IPS-15b (cell line): ENCODE results near the gene LMTK2.

ENCODE experiments used
- H3K27me3 ChIP-seq: one replicate; pipeline ENCODE4 v1.6.1; 2013; ENCODE audit warnings: low read length; ENCODE audit not compliant: control insufficient read depth, insufficient read depth
- H3K36me3 ChIP-seq: one replicate; pipeline ENCODE4 v1.6.1; 2013; ENCODE audit warnings: low read length; ENCODE audit not compliant: control insufficient read depth, insufficient read depth
- H3K4me1 ChIP-seq: one replicate; pipeline ENCODE4 v1.6.1; 2013; ENCODE audit warnings: mild to moderate bottlenecking, low read length; ENCODE audit not compliant: control insufficient read depth, insufficient read depth
- H3K4me3 ChIP-seq: one replicate; pipeline ENCODE4 v1.5.1; 2013; ENCODE audit warnings: low read depth, low read length
- H3K9ac ChIP-seq: one replicate; pipeline ENCODE4 v1.6.1; 2013; ENCODE audit warnings: low read depth, mild to moderate bottlenecking, low read length
- H3K9me3 ChIP-seq: one replicate; pipeline ENCODE4 v1.6.1; 2013; ENCODE audit warnings: mild to moderate bottlenecking, low read length; ENCODE audit not compliant: control insufficient read depth, insufficient read depth

LMTK2 gene

DNA sequence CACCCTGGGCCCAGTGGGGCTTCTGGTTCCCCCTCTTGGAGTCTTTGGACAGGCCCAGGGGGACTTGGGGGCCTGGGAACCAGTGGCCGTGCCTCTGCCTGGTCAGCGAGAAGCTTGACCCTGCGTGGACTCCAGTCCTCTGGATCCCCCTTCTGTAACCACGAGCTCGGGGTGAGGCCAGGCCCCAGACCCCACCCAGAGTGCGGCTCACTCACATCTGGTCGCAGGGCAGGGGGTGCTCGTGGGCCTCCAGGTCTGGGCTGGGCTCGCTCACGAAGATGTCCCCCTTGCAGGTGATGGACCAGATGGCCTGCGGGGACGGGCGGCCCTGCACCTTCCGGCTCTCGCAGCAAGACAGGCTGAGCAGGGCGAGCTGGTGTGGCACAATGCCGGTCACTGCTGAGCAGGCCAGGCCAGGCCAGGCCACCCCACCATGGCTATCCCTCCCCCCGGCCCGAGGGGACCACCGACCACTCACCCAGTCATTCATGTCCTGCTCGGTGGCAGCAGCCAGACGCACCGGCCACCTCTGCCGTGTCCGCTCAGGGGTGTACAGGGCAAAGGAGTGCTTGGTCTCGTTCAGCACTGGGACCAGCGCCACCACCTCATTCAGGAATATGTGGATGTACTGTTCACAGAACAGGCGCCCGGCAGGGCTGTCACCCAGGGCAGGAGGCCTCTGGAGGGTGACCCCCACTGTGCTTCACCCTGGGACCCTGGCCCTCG, 124.2 kb downstream of the LMTK2 start:
- H3K36me3 ChIP-seq, result peaks cover 4% of the 10 kb centered on the region
- no peaks in the 10 kb centered on the region for H3K27me3 ChIP-seq
- H3K9ac ChIP-seq, result no peak overlapping the region
- H3K4me1 ChIP-seq, result no peaks in the 10 kb centered on the region
- no peaks in the 10 kb centered on the region for H3K9me3 ChIP-seq
- H3K4me3 ChIP-seq, result no peak overlapping the region

DNA sequence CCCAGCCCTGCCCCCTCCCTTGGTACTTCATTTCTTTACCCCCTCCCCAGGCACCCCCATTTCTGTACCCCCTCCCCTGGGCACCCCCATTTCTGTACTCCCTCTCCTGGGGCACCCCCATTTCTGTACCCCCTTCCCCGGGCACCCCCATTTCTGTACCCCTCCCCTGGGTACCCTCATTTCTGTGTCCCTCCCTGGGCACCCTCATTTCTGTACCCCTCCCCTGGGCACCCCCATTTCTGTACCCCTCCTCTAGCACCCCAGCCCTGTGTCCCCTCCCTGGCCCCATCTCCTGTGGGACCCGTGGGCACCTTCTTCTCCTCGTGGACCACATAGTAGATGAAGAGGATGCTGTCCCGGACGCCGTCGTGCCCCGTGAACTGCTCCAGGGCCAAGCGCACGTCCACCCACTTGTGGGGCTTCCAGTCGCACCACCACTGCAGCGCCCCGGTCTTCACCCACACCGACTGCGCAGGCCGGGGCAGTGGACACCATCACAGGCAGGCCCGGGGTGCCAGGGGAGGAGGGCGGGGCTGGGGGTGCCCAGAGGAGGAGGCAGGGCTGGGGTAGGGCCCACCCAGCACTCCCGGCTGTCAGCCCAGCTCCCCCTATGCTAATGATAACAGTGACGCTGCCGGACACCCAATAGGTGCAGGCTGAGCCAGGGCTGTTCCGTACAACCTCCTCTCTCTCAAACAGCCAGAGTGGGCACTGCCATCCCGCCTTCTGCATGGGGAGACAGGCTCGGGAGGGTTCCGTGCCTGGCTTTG, 125.0 kb downstream of the LMTK2 start:
- peaks cover 2% of the 10 kb centered on the region for H3K36me3 ChIP-seq
- no peak overlapping the region for H3K4me3 ChIP-seq
- H3K9me3 ChIP-seq, result no peaks in the 10 kb centered on the region
- H3K9ac ChIP-seq, result no peak overlapping the region
- no peaks in the 10 kb centered on the region for H3K27me3 ChIP-seq
- no peaks in the 10 kb centered on the region for H3K4me1 ChIP-seq

DNA sequence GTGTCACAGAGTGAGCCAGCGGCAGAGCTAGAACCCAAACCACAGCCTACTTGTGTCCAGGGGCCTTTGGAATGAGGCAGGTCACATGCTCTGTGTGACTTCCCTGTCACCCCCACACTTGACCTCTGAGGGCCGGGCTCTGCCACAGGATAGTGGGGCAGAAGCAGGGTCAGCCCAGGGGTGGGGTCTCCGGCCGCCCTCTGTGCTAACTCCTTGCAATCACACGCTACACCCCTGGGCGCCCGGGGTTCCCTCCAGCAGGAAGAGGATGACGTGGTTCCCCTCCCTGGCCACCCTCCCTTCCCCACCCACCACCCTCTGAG, 125.6 kb downstream of the LMTK2 start:
- no peak overlapping the region for H3K9ac ChIP-seq
- H3K4me3 ChIP-seq, result no peak overlapping the region
- no peaks in the 10 kb centered on the region for H3K4me1 ChIP-seq
- H3K27me3 ChIP-seq, result no peaks in the 10 kb centered on the region
- peaks cover 2% of the 10 kb centered on the region for H3K36me3 ChIP-seq
- no peaks in the 10 kb centered on the region for H3K9me3 ChIP-seq

DNA sequence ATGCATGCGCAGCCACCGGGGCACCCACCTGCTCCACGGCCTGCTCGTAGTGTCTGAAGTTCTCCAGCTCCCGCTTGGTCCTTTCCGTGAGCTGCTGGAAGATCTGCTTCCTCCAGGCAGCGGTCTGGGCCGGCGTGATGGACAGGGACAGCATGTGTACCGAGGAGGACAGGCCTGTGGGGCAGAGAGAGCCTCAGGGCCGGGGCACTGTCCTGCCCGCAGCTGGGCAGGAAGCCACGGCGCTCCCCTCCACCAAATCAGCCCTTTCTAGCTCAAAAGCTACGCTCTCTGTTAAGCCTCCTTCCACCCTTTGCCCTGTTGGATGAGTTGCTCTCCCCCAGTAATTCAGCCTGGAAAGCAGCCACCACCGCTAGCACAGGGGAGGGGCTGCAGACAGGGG, 126.1 kb downstream of the LMTK2 start:
- H3K36me3 ChIP-seq, result peaks cover 2% of the 10 kb centered on the region
- H3K9ac ChIP-seq, result no peak overlapping the region
- no peaks in the 10 kb centered on the region for H3K27me3 ChIP-seq
- H3K4me1 ChIP-seq, result no peaks in the 10 kb centered on the region
- H3K9me3 ChIP-seq, result no peaks in the 10 kb centered on the region
- no peak overlapping the region for H3K4me3 ChIP-seq

DNA sequence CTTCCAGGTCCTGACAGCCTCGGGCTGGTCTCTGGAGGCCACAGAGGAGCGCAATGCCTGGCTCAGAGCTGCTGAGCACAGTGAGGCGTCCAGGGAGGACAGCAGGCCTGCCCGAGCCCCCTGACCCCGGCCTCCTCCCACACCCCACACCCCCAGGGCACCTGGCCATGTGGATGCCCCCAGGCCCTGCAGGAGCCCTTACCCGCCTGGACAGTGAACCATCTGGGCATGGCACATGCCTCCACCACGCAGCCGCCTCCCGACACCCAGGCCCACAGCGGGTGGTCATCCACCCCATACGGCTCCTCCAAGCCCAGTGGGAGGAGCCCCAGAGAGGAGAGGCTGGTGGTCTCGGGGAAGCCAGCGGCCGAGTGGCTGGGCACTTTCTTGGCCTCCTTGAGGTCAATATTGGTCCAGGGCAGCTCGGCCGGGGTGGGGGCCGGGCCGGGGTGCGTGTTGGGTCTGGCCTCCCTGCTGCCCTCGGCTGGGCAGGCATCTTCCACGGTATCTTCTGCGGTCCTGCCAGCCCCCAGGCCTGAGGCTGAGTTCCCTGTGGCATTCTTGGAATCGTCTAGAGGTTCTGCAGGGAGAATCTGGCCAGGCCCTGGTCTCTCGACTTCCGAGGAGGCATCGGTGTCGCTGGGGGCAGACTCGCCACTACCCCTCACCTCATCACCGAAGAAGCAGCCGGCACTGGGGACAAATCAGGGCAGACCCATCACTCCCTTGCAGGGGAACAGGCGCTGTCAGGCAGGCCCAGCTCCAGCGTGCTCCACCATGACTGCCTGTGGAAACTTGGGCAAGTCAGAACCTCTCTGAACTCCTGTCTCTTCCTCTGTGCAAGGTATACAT, 126.8 kb downstream of the LMTK2 start:
- Histone ChIP-seq H3K4me3 (no peak overlapping the region), H3K9ac (no peak overlapping the region), H3K27me3 (no peaks in the 10 kb centered on the region), H3K4me1 (no peaks in the 10 kb centered on the region), H3K36me3 (peaks cover 2% of the 10 kb centered on the region), H3K9me3 (no peaks in the 10 kb centered on the region)

DNA sequence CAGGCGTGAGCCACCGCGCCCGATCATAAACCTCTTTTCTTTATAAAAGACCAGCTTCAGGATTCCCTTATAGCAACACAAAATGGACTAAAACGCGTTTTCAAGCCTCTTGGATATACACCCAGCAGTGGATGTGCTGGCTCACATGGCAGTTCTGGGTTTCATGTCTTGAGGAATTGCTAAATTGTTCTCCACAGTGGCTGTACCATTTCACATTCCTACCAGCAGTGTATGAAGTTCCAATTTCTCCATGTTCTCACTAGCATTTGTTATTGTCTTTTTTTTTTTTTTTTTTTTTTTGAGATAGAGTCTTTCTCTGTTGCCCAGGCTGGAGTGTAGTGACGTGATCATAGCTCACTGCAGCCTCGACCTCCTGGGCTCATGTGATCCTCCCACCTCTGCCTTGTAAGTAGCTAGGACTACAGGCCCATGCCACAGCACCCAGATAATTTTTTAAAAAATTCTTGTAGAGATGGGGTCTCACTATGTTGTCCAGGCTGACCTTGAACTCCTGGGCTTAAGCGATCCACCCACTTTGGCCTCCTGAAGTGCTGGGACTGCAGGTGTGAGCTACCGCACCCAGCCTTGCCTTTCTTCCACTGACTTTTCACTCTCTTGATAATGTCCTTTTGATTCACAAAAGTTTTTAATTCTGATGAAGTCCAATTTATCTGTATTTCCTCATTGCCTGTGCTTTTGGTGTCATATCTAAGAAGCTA, 127.9 kb downstream of the LMTK2 start:
- H3K4me3 ChIP-seq, result no peak overlapping the region
- H3K4me1 ChIP-seq, result no peaks in the 10 kb centered on the region
- no peaks in the 10 kb centered on the region for H3K9me3 ChIP-seq

DNA sequence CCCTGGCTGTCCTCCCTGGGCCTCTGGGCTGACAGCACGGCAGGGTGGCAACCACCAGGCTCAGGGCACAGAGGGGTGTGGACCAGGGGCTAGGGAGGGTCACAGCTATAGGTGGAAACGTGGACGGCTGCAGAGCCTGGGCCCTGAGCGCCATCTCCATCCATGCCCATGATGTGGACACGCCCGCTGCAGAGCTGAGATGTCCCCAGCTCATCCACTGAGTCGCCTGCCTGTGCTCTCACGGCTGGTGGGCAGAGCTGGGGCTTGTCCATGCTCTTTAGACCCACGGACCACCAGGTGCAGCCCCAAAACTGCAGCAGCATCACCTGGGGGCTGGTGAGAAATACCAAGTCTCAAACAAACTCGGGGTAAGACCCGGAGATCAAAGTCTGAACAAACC, 129.2 kb downstream of the LMTK2 start:
- Histone ChIP-seq H3K4me1 (no peaks in the 10 kb centered on the region), H3K9me3 (no peaks in the 10 kb centered on the region), H3K4me3 (no peak overlapping the region), H3K9ac (no peak overlapping the region), H3K27me3 (no peaks in the 10 kb centered on the region), H3K36me3 (peaks cover 5% of the 10 kb centered on the region)

More for the DNA sequence above, 127.9 kb downstream of the LMTK2 start:
- H3K36me3 ChIP-seq, result peaks cover 2% of the 10 kb centered on the region
- H3K27me3 ChIP-seq, result no peaks in the 10 kb centered on the region
- H3K9ac ChIP-seq, result no peak overlapping the region

DNA sequence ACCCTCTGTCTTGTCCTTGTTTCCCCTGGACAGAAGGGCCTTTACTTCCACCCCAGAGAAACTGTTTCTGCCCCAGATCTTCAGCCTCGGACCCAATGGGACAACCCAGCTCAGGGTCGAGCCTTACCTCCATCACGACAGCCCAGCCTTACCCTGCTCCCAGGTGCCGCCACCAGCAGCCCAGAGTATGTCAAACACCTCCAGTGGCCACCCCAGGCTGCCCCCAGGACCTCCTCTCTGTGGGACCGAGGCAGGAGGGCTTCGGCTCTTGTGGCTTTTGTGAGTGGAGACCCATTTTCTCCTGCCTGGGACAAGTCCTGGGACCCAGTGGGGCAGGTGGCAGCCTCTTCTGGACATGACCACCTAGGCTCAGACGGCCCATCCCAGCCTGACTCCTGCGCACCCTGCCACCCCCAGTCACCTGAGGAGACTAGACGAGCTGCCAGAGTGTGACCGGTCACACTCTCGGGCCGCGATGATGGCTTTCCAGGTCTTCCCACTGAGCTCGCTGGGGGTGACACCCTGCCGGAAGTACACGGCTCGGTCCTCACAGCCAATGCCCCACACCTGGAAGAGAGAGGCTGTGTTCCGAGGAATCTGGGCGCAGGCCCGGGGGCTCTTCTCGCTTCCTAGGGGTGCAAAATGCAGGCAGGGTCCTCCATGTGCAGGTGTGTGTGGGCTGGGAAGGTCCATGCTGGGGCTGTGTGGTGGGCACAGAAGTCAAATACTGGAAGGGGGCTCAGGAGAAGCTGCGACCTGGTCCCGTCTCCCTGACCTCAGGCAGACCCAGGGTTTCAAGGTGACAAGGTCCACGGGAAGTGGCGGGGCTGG, 129.9 kb downstream of the LMTK2 start:
- Histone ChIP-seq H3K9ac (no peak overlapping the region), H3K36me3 (peaks cover 5% of the 10 kb centered on the region), H3K9me3 (no peaks in the 10 kb centered on the region), H3K27me3 (no peaks in the 10 kb centered on the region), H3K4me3 (no peak overlapping the region), H3K4me1 (no peaks in the 10 kb centered on the region)

DNA sequence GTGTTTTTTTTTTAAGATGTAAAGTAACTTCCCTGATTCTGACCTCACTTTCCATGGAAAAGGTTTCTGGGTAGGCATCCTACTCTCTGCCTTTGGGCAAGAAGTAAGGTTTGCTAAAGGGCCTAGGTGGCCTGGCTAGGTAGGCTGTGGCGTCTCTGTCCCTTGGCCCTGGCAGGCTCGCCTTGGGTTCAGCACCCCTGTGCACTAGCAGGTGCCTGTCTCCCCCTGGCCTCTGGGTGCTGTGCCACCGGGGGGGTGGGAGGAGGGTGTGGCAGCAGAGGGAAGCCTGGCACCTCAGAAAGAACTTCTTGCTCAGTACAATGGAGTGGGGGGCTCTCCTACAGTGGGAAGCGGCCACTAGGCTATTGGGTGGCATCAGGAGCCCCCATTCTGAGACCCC, 131.4 kb downstream of the LMTK2 start:
- no peaks in the 10 kb centered on the region for H3K27me3 ChIP-seq
- H3K4me3 ChIP-seq, result no peak overlapping the region
- H3K4me1 ChIP-seq, result no peaks in the 10 kb centered on the region
- peaks cover 5% of the 10 kb centered on the region for H3K36me3 ChIP-seq
- H3K9ac ChIP-seq, result no peak overlapping the region
- H3K9me3 ChIP-seq, result no peaks in the 10 kb centered on the region

DNA sequence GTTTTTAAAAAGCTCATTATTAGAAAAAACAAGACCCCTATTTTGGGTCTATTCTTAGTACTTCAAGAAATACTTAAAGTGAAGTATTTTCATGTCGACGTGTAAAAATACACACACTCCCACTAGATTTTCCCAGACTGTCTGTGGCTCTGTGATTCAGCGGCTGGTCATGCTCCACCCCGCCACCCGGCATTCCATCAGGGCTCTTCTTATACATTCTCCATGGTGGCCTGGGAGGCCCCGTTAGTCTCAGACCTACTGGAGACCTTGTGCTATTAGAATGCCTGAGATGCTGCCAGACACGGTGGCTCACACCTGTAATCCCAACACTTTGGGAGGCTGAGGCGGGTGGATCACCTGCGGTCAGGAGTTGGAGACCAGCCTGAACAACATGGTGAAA, 132.3 kb downstream of the LMTK2 start:
- Histone ChIP-seq H3K9ac (no peak overlapping the region), H3K4me1 (no peaks in the 10 kb centered on the region), H3K36me3 (peaks cover 5% of the 10 kb centered on the region), H3K27me3 (no peaks in the 10 kb centered on the region), H3K9me3 (no peaks in the 10 kb centered on the region), H3K4me3 (no peak overlapping the region)
